ENCODE results near the gene COG5. TPM values are rescaled to one million over a fixed set of nuclear protein-coding genes. Genes with fewer than 3 reads are reported as not detected.
A peak's percentile ranks its signal among the peaks of the same experiment; 100 is the strongest.

The COG5 gene
- total RNA-seq, 1 experiment from 2014 or later: 58.0 TPM

DNA sequence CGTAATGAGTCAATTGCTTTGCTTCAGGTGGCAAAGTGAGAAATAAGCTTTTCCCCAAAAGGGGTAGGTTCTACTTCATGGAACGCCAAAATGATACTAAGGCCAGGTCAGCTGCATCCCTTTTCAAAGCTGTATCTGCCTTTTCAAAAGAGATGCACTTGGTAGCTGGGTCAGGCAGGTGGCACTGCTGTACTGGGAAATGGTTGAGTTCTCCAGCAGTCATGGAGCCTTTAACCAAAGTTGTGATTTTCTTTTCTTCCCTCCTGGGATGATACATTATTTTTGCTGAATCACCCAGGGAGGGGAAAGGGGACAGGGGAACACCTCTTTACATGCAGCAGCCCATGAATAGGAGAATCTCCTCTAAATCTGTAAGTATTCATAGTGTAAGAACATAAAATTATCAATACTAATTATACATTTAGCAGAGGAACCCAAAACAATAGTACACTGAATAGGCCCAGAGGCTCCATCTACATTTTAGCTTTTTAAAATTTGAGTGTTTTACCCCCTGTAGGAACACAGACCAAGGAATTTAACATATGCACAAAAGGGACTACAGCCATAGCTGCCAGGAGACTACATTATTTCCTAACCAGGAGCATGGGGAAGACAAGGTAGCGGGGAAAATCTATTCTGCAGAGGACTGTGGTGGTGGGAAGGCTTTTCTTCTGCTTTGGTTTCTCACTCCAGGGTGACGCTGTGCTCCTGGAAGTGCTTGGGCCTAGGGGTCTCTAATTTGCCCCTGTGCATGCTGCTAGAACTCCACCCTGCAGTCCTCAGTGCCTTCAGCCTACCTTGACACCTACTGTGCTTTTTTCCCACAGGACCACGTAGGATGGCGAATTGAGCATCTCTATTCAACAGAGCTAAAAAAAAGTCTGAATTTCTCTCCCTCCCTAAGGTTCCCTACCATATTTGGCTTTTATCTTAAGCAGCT lies 100.3 kb downstream of the COG5 start:
- peak; percentile 71 for DNase-seq (ENCODE audit: low spot score)

GRCh38 chr7:107461938-107462533 lies 101.7 kb downstream of the COG5 start:
- DNase-seq (ENCODE audit: low spot score): no peak

DNA sequence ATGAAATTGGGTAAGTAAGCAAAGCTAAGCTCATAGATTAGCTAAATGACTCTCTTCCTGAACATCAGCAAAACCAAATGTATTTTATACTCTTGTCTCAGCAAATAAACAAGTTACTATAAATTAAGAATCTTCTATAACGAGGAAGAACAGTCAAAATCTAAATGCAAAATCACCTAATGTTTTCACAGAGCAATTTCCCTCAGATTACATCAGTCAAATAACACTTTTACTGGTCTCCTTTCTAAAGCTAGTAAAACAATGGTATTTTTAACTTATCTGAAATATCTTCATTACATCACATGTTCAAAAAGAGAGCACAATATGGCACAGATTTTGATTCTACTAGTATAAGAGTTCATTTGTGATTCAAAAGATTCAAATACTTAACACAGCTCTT lies 110.3 kb downstream of the COG5 start:
- no peak for DNase-seq (ENCODE audit: low spot score)

- DNase-seq (ENCODE audit: low spot score): no peak
These were observed 112.8 kb downstream of the COG5 start for GRCh38 chr7:107450970-107451369.

DNA sequence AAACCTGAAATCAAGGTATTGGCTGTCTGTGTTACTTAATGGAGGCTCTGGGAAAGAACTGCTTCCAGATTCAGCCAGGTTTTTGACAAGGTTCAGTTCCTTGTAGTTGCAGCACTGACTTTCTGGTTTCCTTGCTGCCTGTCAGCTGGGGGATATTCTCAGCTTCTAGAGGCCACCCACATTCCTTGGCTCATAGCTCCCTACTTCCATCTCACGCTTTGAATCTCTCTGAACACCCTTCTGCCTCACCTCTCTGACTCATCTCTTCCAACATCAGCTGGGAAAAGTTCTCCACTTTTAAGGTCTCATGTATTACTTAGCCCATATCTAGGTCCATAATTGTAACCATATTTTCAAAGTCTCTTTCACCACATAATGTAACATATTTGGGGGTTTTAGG lies 116.7 kb downstream of the COG5 start:
- DNase-seq (ENCODE audit: low spot score): no peak

GRCh38 chr7:107446531-107446930 lies 117.2 kb downstream of the COG5 start:
- DNase-seq (ENCODE audit: low spot score): no peak

DNA sequence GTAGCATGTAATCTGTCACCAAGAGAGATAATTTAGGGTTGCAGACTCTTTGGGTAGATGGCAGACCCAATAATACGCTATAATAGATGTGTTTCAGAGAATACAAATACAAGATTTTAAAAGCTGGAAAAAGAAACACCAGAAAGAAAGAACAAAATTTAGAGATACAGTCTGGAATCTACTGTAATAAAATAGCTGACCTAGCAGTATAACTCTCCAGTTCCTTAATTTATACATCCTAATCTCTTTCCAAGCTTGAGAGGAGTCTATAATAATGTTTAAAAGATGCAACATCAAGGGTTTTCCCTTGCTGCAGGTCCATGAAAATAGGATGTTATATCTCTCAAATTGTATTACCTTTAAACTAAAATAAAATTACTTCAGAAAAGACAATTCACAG lies 121.0 kb downstream of the COG5 start:
- no peak for DNase-seq (ENCODE audit: low spot score)

- DNase-seq (ENCODE audit: low spot score): no peak
These were observed 121.9 kb downstream of the COG5 start for GRCh38 chr7:107441581-107442422.

DNA sequence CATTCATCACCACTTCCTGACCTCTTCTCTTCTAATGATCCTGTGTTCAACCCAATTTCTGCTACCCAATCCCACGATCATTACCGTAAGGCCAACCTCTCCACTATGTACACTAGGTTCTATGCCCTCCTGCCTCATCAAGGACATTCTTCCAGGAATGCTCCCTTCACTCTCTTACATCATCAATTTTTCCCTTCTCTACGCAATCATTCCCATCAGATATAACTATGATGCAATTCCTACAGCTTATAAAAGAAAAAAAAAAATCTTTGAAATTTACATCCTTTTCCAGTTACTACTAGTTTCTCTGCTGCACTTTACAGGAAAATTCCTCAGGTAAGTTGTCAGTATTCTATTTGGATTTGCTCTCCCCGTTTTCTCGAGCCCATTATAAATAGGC lies 124.7 kb downstream of the COG5 start:
- no peak for DNase-seq (ENCODE audit: low spot score)

DNA sequence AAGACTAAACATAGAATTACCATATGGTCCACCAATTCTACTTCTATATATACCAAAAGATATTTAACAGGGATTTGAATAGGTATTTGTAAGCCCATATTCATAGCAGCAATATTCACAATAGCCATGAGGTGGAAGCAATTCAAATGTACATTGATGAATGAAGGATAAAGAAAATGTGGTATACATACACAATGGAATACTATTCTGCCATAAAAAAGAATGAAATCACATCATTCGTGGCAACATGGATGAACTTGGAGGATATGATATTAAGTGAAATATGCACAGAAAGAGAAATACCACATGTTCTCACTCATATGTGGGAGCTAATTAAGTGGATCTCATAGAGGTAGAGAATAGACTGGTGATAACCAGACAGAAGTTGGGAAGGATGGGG lies 128.0 kb downstream of the COG5 start:
- no peak for DNase-seq (ENCODE audit: low spot score)

GRCh38 chr7:107432261-107432660 lies 131.5 kb downstream of the COG5 start:
- no peak for DNase-seq (ENCODE audit: low spot score)

DNA sequence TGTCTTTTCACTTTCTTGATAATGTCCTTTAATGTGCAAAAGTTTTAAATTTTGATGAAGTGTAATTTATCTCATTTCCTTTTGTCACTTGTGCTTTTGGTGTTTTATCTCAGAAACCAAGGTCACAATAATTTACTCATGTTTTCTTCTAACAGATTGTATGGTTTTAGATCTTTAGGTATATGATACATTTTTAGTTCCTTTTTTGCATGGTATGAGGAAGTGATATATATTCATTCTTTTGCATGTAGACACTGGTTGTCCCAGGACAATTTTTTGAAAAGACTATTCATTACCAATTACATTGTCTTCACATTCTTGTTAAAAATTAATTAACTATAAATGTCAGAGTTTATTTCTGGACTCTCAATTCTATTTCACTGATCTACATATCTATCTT lies 133.7 kb downstream of the COG5 start:
- DNase-seq (ENCODE audit: low spot score): no peak

GRCh38 chr7:107428642-107429041 lies 135.1 kb downstream of the COG5 start:
- DNase-seq (ENCODE audit: low spot score): no peak

DNA sequence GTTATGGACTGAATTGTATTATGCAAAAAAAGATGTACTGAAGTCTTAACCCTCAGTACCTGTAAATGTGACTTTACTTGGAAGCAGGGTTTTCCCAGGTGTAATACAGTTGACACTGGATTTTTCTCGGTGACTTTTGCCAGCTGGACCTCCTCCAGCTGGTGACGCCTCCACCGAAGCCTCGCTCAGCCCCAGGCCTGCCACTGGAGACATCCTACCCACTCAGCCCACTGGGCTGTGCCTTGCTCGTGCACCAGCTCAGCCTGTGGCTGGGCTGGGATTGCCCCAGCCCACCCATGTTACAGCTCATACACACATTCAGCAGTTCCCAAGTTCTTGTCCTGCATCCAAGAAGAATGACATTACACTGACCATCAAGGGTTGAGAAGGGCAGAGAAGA lies 136.3 kb downstream of the COG5 start:
- DNase-seq (ENCODE audit: low spot score): no peak

DNA sequence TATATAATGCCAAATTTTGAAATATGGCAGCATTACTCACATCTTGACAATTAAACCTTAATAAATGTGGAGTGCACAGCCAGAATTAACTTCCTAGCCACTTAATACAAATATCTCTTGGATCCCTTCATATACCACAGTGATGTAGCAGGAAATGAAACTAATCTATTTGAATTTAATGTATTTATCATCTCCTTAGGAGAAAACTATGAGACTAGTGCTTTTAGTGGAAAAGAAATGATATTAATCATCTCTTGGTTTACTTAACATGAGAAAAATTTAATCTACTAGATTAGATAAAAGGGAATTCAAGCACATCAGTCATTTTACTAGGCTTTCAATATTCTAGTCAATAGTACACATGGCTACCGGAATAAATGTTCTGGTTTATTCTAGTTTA lies 149.5 kb downstream of the COG5 start:
- DNase-seq (ENCODE audit: low spot score): no peak

DNA sequence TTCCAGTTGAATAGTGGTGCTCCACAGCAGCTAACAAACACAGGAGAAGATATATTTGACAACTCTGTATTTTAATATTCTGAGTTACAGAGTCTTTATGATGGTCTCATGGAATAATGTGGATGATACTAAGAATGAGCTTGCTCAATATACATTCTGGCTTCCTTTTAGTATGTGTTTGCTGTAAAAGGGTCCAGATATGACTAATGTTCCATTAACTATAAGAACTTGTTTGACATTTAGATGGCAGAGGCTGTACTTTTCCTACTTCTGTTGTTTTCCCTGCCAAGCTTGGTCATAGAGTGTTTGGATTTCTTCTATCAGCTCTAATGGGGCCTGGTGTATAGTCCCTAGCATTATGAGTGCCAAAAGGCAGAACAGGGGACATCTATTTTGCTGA lies 155.4 kb downstream of the COG5 start:
- no peak for DNase-seq (ENCODE audit: low spot score)

DNA sequence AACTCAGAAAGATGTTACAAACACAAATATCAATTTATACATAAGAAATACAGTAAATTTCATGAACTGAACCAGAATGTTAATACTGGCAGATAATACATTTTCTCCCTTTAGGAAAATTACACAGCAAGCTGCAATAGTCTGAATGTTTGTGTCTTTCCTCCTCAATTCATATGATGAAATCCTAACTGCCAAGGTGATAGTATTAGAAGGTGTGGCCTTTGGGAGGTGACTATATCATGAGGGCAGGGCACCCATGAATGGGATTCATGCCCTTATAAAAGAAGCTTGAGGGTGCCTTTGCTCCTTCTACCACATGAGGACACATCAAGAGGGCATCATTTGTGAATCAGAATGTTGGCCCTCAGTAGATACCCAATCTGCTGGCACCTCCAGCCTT lies 158.2 kb downstream of the COG5 start:
- DNase-seq (ENCODE audit: low spot score): no peak

DNA sequence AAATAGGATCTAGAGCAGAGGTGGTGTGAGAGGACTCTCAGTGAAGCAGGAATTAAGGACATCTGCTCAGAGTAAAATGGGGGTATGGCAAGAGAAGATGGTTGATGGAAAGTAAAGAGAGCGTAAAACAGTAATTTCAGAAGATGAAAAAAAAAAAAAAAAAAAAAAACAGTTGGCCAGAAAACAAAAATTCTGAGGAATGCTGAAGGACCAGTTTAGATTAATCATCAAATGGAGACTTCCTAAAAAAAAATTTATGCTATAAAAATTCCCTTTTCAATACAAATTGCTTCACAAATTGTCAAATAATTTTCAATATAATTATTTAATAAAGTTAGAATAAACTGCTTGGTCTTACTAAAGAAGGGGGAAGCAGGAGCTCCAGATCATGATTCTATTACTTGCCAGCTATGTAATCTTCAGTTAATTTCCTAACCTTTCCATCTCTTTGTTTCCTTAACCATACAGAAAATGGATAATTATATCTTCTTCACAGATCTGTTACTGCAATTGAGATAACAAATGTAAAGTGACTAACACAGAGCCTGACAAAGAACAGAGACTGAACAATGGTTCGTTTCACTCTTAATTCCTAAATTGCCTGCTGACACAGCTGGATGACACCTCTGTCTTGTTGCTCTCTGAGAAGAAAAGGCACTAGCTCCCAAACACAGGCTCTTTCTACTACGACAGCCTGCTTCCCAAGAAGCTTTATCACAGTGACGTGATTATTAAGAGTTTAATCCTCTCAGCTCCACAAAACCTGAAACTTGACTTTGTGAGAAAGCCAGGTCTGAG lies 158.8 kb downstream of the COG5 start:
- no peak for DNase-seq (ENCODE audit: low spot score)

GRCh38 chr7:107398161-107398560 lies 165.6 kb downstream of the COG5 start:
- DNase-seq (ENCODE audit: low spot score): no peak

- no peak for DNase-seq (ENCODE audit: low spot score)
These were observed 166.7 kb downstream of the COG5 start for GRCh38 chr7:107396990-107397389.

- DNase-seq (ENCODE audit: low spot score): no peak
These were observed 167.6 kb downstream of the COG5 start for GRCh38 chr7:107396081-107396480.
